Ishikawa (cell line): ENCODE results near the gene TMEM134.

Source experiments
- EP300 ChIP-seq: IDR thresholded peaks from 2 replicates; pipeline ENCODE4 v1.6.1; 2012; ENCODE audit warnings: borderline replicate concordance
- FOXM1 ChIP-seq: IDR thresholded peaks from 2 replicates; pipeline ENCODE4 v1.6.1; 2012; ENCODE audit warnings: low read depth, borderline replicate concordance
- NFIC ChIP-seq: IDR thresholded peaks from 2 replicates; pipeline ENCODE4 v1.6.1; 2012
- YY1 ChIP-seq: IDR thresholded peaks from 2 replicates; pipeline ENCODE4 v1.6.1; 2012; ENCODE audit warnings: low read depth
- ZBTB7A ChIP-seq: IDR thresholded peaks from 2 replicates; pipeline ENCODE4 v1.6.1; 2012; ENCODE audit warnings: low read depth

DNA sequence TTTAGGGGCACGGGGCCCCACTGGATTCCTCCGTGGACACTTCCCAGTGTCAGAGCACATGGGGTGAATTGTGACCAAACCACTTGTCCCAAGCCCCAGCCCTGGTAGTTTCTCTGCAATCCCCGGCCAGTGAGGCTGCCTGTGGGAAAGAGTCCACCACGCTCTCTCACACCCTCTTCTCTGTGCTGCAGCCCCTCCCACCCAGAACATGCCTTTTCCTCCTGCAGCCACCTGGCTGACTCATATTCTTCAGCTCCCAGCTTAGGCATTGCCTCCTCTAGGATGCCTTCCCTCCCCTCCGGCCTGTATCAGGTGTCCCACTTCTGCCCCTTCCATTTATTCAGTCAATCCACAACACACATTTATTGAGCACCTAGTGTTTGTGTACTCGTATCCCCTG lies 46.2 kb downstream of the TMEM134 start:
- TF ChIP-seq EP300 (no peak), ZBTB7A (no peak), FOXM1 (no peak), YY1 (no peak), NFIC (no peak)
